Liver (tissue), 3 donors: ENCODE data around the gene CEP131.

Source experiments
- CTCF ChIP-seq: fragments of 150-350 bp; IDR thresholded peaks from 2 replicates; pipeline ENCODE4 v1.5.1; 2017; ENCODE audit warnings: improper control_type of control experiment, low read depth, low read length; ENCODE audit not compliant: missing input control
- RAD21 ChIP-seq, 2 donors: IDR thresholded peaks; 2 replicates each; pipeline ENCODE4 v1.6.1; 2016; ENCODE audit warnings: antibody characterized with exemption in 2 of 2, mild to moderate bottlenecking in 2 of 2
- REST ChIP-seq: IDR thresholded peaks from 2 replicates; pipeline ENCODE4 v1.6.1; 2016; ENCODE audit warnings: antibody characterized with exemption, mild to moderate bottlenecking
- SP1 ChIP-seq: IDR thresholded peaks from 2 replicates; pipeline ENCODE4 v1.6.1; 2018; ENCODE audit warnings: antibody characterized with exemption, mild to moderate bottlenecking
- TAF1 ChIP-seq: conservative IDR thresholded peaks from 2 replicates; pipeline ENCODE4 v1.6.1; 2016; ENCODE audit warnings: antibody characterized with exemption, mild to moderate bottlenecking
- YY1 ChIP-seq: IDR thresholded peaks from 2 replicates; pipeline ENCODE4 v1.6.1; 2016; ENCODE audit warnings: antibody characterized with exemption, mild to moderate bottlenecking
- donor health status: healthy.
- donor health status: healthy.

GRCh38 chr17:81186203-81186602 lies 36.6 kb downstream of the CEP131 start:
- no peak for TF ChIP-seq CTCF
- no peak for TF ChIP-seq YY1
- TF ChIP-seq RAD21 (IDR thresholded peaks at IDR 0.05), result no peak
- TF ChIP-seq REST, result no peak
- TF ChIP-seq SP1, result no peak
- TF ChIP-seq TAF1, result no peak
